OCI-LY1 (cell line): ENCODE data around the gene CBLIF.

Experiments
- H2AFZ ChIP-seq: fragments of 200-600 bp; sonication (generic), shearing (Covaris generic); 2 replicates; pipeline ENCODE4 v1.6.0; 2014; ENCODE audit warnings: antibody characterized with exemption, mild to moderate bottlenecking, low read length
- H3F3A ChIP-seq: fragments of 200-600 bp; sonication (generic), shearing (Covaris generic); 2 replicates; pipeline ENCODE4 v1.6.0; 2014; ENCODE audit warnings: mild to moderate bottlenecking, antibody characterized with exemption, low read length, moderate library complexity; ENCODE audit not compliant: insufficient read depth
- H3K27ac ChIP-seq: fragments of 200-600 bp; sonication (generic); 2 replicates; pipeline ENCODE4 v1.5.1; 2014; ENCODE audit warnings: low read length, mixed run types, mild to moderate bottlenecking, low read depth; ENCODE audit not compliant: poor library complexity, severe bottlenecking
- H3K27me3 ChIP-seq: fragments of 200-600 bp; sonication (generic); 2 replicates; pipeline ENCODE4 v1.6.0; 2014; ENCODE audit warnings: antibody characterized with exemption, mild to moderate bottlenecking, low read length, moderate library complexity; ENCODE audit not compliant: insufficient read depth
- H3K36me3 ChIP-seq: fragments of 200-600 bp; sonication (generic); 2 replicates; pipeline ENCODE4 v1.6.1; 2014; ENCODE audit warnings: mild to moderate bottlenecking, antibody characterized with exemption, low read length, moderate library complexity, mixed read lengths; ENCODE audit not compliant: insufficient read depth
- H3K4me1 ChIP-seq: fragments of 200-600 bp; sonication (generic); 2 replicates; pipeline ENCODE4 v1.5.1; 2014; ENCODE audit warnings: mild to moderate bottlenecking, low read length, moderate library complexity; ENCODE audit not compliant: insufficient read depth, severe bottlenecking
- H3K4me2 ChIP-seq: fragments of 200-600 bp; sonication (generic), shearing (Covaris generic); 2 replicates; pipeline ENCODE4 v1.6.1; 2014; ENCODE audit warnings: low read length
- H3K4me3 ChIP-seq: fragments of 200-600 bp; sonication (generic); 2 replicates; pipeline ENCODE4 v1.5.1; 2014; ENCODE audit warnings: low read length, low read depth, mild to moderate bottlenecking, mixed read lengths; ENCODE audit not compliant: poor library complexity, severe bottlenecking
- H3K79me2 ChIP-seq: fragments of 200-600 bp; shearing (Covaris generic); 2 replicates; pipeline ENCODE4 v1.6.1; 2016; ENCODE audit warnings: mixed run types, low read length, mixed read lengths; ENCODE audit not compliant: insufficient read depth
- H3K9ac ChIP-seq: fragments of 200-600 bp; sonication (generic), shearing (Covaris generic); 2 replicates; pipeline ENCODE4 v1.6.1; 2014; ENCODE audit warnings: mild to moderate bottlenecking, low read length, mixed read lengths
- H3K9me2 ChIP-seq: fragments of 200-600 bp; sonication (generic), shearing (Covaris generic); 2 replicates; pipeline ENCODE4 v1.6.1; 2014; ENCODE audit warnings: low read depth, mild to moderate bottlenecking, low read length, mixed read lengths
- H3K9me3 ChIP-seq: fragments of 200-600 bp; shearing (Covaris generic); 2 replicates; pipeline ENCODE4 v1.6.1; 2014; ENCODE audit warnings: low read length, mixed read lengths
- H4K20me1 ChIP-seq: fragments of 200-600 bp; sonication (generic), shearing (Covaris generic); 2 replicates; pipeline ENCODE4 v1.6.0; 2016; ENCODE audit warnings: mild to moderate bottlenecking, low read length; ENCODE audit not compliant: insufficient read depth
- EZH2 ChIP-seq: fragments of 200-600 bp; sonication (generic), shearing (Covaris generic); IDR thresholded peaks from 2 replicates; pipeline ENCODE4 v1.8.0; 2017; ENCODE audit warnings: borderline replicate concordance, mixed run types, mild to moderate bottlenecking, antibody characterized with exemption, low read length, moderate library complexity, mixed read lengths
- TF ChIP-seq, protein P1 (sequence below): fragments of 200-600 bp; sonication (generic), shearing (Covaris generic); IDR thresholded peaks from 2 replicates; pipeline ENCODE4 v1.5.1; 2017; ENCODE audit warnings: mild to moderate bottlenecking, antibody characterized with exemption, low read length, moderate library complexity, mixed read lengths

CBLIF gene

DNA sequence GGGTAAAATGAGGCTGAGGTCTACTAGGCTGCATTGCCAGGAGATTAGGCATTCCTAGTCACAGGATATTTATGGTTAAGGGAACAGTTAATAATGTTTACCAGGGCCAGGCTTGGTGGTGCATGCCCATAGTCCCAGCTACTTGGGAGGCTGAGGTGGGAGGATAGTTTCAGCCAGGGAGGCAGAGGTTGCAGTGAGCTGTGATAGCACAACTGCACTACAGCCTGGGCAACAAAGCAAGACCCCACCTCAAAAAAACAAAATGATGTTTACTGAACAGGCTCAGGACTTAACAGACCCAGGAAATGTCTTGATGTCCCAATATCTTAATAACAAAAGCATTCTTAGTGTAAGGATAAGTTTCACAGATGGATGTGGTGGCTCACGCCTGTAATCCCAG is 31.9 kb downstream of the CBLIF start:
- H4K20me1 ChIP-seq = no peaks in the 10 kb centered on the region
- H3K27ac ChIP-seq = peak overlapping the region; percentile 22
- H3K36me3 ChIP-seq = peaks cover 9% of the 10 kb centered on the region; the same call in 1 of the 2 replicates
- no peak overlapping the region for H3K4me3 ChIP-seq
- peaks cover 9% of the 10 kb centered on the region for H3K79me2 ChIP-seq
- H2AFZ ChIP-seq = no peak overlapping the region
- no peak overlapping the region for H3K9ac ChIP-seq
- no peaks in the 10 kb centered on the region for H3K27me3 ChIP-seq
- H3K9me2 ChIP-seq = no peaks in the 10 kb centered on the region
- no peaks in the 10 kb centered on the region for H3K9me3 ChIP-seq
- no peaks in the 10 kb centered on the region for H3F3A ChIP-seq
- H3K4me2 ChIP-seq = no peak overlapping the region
- TF ChIP-seq EZH2 = no peak
- TF ChIP-seq, protein P1, sequence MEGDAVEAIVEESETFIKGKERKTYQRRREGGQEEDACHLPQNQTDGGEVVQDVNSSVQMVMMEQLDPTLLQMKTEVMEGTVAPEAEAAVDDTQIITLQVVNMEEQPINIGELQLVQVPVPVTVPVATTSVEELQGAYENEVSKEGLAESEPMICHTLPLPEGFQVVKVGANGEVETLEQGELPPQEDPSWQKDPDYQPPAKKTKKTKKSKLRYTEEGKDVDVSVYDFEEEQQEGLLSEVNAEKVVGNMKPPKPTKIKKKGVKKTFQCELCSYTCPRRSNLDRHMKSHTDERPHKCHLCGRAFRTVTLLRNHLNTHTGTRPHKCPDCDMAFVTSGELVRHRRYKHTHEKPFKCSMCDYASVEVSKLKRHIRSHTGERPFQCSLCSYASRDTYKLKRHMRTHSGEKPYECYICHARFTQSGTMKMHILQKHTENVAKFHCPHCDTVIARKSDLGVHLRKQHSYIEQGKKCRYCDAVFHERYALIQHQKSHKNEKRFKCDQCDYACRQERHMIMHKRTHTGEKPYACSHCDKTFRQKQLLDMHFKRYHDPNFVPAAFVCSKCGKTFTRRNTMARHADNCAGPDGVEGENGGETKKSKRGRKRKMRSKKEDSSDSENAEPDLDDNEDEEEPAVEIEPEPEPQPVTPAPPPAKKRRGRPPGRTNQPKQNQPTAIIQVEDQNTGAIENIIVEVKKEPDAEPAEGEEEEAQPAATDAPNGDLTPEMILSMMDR = no peak
- H3K4me1 ChIP-seq = peaks cover 75% of the 10 kb centered on the region

DNA sequence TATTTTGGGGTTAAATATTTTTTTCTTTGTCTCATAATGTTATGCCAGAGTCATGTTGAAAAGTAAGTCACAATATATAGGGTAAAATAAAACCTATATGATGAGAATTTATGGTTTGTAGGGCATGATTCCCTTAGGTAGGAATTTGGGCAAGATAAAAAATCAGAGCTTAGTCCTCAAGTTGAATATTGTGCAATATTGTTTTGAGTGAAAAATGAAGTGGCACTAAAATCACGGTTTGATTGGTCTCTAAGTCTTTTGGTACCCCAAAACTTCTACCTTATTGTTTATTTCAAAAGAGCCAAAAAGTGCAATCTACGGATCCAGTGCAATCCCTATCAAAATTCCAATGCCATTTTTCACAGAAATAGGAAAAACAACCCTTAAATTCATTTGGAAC is 33.1 kb downstream of the CBLIF start:
- Histone ChIP-seq H3K27me3 (no peaks in the 10 kb centered on the region), H3K9me2 (no peaks in the 10 kb centered on the region), H3K36me3 (peaks cover 21% of the 10 kb centered on the region), H3K4me1 (peaks cover 64% of the 10 kb centered on the region), H4K20me1 (no peaks in the 10 kb centered on the region), H3K4me2 (no peak overlapping the region), H3K27ac (no peak overlapping the region), H3K79me2 (peaks cover 9% of the 10 kb centered on the region), H2AFZ (no peak overlapping the region), H3K9ac (no peak overlapping the region), H3K4me3 (no peak overlapping the region), H3F3A (no peaks in the 10 kb centered on the region), H3K9me3 (no peaks in the 10 kb centered on the region)
- TF ChIP-seq, protein P1 = no peak
- no peak for TF ChIP-seq EZH2

DNA sequence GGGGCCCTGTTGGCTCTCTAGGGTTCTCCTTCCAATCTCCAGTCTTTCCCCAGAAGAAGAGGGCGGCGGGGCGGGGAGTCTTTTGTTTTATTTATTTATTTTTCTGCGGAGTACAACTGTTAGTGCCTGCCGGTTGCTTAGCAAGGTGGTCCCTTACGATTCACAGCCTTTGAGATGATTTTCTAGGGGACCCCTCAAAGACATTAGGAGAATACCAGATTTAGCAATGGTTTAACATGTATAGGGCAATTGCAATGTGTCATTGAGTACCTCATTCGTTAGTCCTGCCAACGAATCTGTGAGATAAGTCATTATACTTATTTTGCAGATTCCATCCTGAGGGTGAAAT is 34.4 kb downstream of the CBLIF start:
- no peaks in the 10 kb centered on the region for H3K9me2 ChIP-seq
- peaks cover 33% of the 10 kb centered on the region for H3K36me3 ChIP-seq
- H3K27me3 ChIP-seq = no peaks in the 10 kb centered on the region
- no peaks in the 10 kb centered on the region for H3K9me3 ChIP-seq
- peaks cover 9% of the 10 kb centered on the region for H3K79me2 ChIP-seq
- H3K4me2 ChIP-seq = peak overlapping the region; percentile 86
- TF ChIP-seq EZH2 = no peak
- TF ChIP-seq, protein P1 = no peak
- H3K27ac ChIP-seq = no peak overlapping the region
- H3F3A ChIP-seq = no peaks in the 10 kb centered on the region
- peak overlapping the region; percentile 42 for H3K9ac ChIP-seq
- H2AFZ ChIP-seq = peak overlapping the region; percentile 93
- peak overlapping the region; percentile 89 for H3K4me3 ChIP-seq
- H4K20me1 ChIP-seq = no peaks in the 10 kb centered on the region
- peaks cover 50% of the 10 kb centered on the region for H3K4me1 ChIP-seq
